A549 (cell line): Measurements from ENCODE around the gene TAF4. TPM values are rescaled to one million over a fixed set of nuclear protein-coding genes. Genes with fewer than 3 reads are reported as not detected.

ENCODE experiments used
- ATAC-seq, 2 experiments: fragments of 200-7000 bp in 1 of 2; fragments of >200 bp in 1 of 2; cut with Nextera tagmentation in 1 of 2; cut with Tn5 transposase in 1 of 2; 3 replicates each; pipeline versions ENCODE4 v1.8.0 to v1.9.1; 2018 to 2020; ENCODE audit warnings: mild to moderate bottlenecking in 1 of 2, moderate library complexity in 1 of 2
- CTCF ChIA-PET: fragments of 300-600 bp; sonication (Branson Sonifier 250); formaldehyde crosslinking; extraction: SDS; loops from one replicate; lab custom pipeline; 2021; ENCODE audit warnings: antibody characterized with exemption, inconsistent platforms; lab: Yijun Ruan, JAX
- POLR2A ChIA-PET: fragments of 350-600 bp; formaldehyde crosslinking; extraction: SDS; loops from one replicate; lab custom pipeline; 2021; ENCODE audit warnings: antibody characterized with exemption, inconsistent platforms; lab: Yijun Ruan, JAX
- DNase-seq, 2 experiments: peaks; one replicate each; pipeline versions ENCODE4 v3.0.0 to v3.0.0-alpha.2; 2011 to 2016; ENCODE audit warnings: low read depth in 1 of 2, low spot score in 1 of 2
- FAIRE-seq: peaks from 2 replicates; lab custom pipeline; 2011; peaks lifted over from hg19 to GRCh38; lab: Jason Lieb, UNC
- H3K27ac ChIP-seq, 2 experiments: fragments of >200 bp; sonication (Bioruptor Twin); formaldehyde crosslinking; 3 replicates each; pipeline ENCODE4 v1.5.1; 2016 to 2017
- H3K4me1 ChIP-seq: fragments of >200 bp; sonication (Bioruptor Twin); formaldehyde crosslinking; 3 replicates; pipeline ENCODE4 v1.6.1; 2016
- H3K4me2 ChIP-seq: fragments of >200 bp; sonication (Bioruptor Twin); formaldehyde crosslinking; 3 replicates; pipeline ENCODE4 v1.6.1; 2016
- H3K4me3 ChIP-seq: fragments of >200 bp; sonication (Bioruptor Twin); formaldehyde crosslinking; 3 replicates; pipeline ENCODE4 v1.5.1; 2016
- H3K9me3 ChIP-seq: fragments of >200 bp; sonication (Bioruptor Twin); formaldehyde crosslinking; 3 replicates; pipeline ENCODE4 v1.6.1; 2016
- CHD2 ChIP-seq: fragments of 150-350 bp; IDR thresholded peaks from 2 replicates; pipeline ENCODE4 v1.6.1; 2014; ENCODE audit warnings: low read length; ENCODE audit not compliant: partially characterized antibody
- FOSB ChIP-seq: fragments of 250-450 bp; sonication (Bioruptor Pico); IDR thresholded peaks from 2 replicates; pipeline ENCODE4 v1.5.0; 2020; ENCODE audit warnings: mild to moderate bottlenecking, moderate library complexity
- FOSL2 ChIP-seq, 2 experiments: fragments of 450-650 bp in 1 of 2; fragments of >200 bp in 1 of 2; sonication (Bioruptor Twin) in 1 of 2; formaldehyde crosslinking; IDR thresholded peaks; 2 replicates each; pipeline versions ENCODE4 v1.5.0 to v1.6.1; 2016 to 2020; ENCODE audit warnings: mild to moderate bottlenecking in 1 of 2, moderate library complexity in 1 of 2
- FOXS1 ChIP-seq: fragments of 250-450 bp; sonication (Bioruptor Pico); IDR thresholded peaks from 2 replicates; pipeline ENCODE4 v1.5.0; 2020; ENCODE audit warnings: mild to moderate bottlenecking, moderate library complexity
- HDAC2 ChIP-seq: fragments of 200-600 bp; sonication (generic); IDR thresholded peaks from 2 replicates; pipeline ENCODE4 v1.6.1; 2016
- JUNB ChIP-seq: fragments of >200 bp; sonication (Bioruptor Twin); formaldehyde crosslinking; IDR thresholded peaks from 2 replicates; pipeline ENCODE4 v1.6.1; 2016
- MAFK ChIP-seq: fragments of 450-650 bp; IDR thresholded peaks from 2 replicates; pipeline ENCODE4 v1.6.1; 2014; ENCODE audit not compliant: partially characterized antibody
- SREBF2 ChIP-seq: fragments of 450-650 bp; IDR thresholded peaks from 2 replicates; pipeline ENCODE4 v1.6.1; 2014; ENCODE audit warnings: mild to moderate bottlenecking, moderate library complexity
- ZC3H11A ChIP-seq: fragments of 450-650 bp; IDR thresholded peaks from 2 replicates; pipeline ENCODE4 v1.6.1; 2014; ENCODE audit warnings: antibody characterized with exemption, mild to moderate bottlenecking
- WGBS: methylation state at CpG from one replicate; pipeline ENCODE4 v1.1.6; 2017; ENCODE audit errors: missing lambda C conversion rate; 5-methylcytosine and 5-hydroxymethylcytosine counted together
- polyA plus RNA-seq, 4 experiments: library from polyadenylated mRNA; depleted of rRNA in 3 of 4; stranded (reverse); fragments of >200 nt; fragmentation: RNase III in 1 of 4; extraction: RNeasy Plus Mini Kit Qiagen cat#74134 plus additional on column Dnase treatment in 1 of 4; gene quantifications; 2 replicates in 3 of 4; 3 replicates in 1 of 4; pipeline ENCODE4 v1.2.3, GENCODE V29; 2011 to 2017
- TF ChIP-seq, protein P1 (sequence below): fragments of >200 bp; sonication (Bioruptor Twin); formaldehyde crosslinking; IDR thresholded peaks from 3 replicates; pipeline ENCODE4 v1.6.1; 2016
- TF ChIP-seq, protein P2 (sequence below): IDR thresholded peaks from 2 replicates; pipeline ENCODE4 v1.6.1; 2012
- TF ChIP-seq, protein P3 (sequence below): fragments of 200-600 bp; sonication (generic); IDR thresholded peaks from 2 replicates; pipeline ENCODE4 v1.6.1; 2016; ENCODE audit warnings: antibody characterized with exemption, mild to moderate bottlenecking, moderate library complexity
- TF ChIP-seq, protein P4 (sequence below): IDR thresholded peaks from 2 replicates; pipeline ENCODE4 v1.6.1; 2012; ENCODE audit warnings: low read depth, borderline replicate concordance

TAF4 gene
- polyA plus RNA-seq, 2 of the 4 experiments (the other 2 are of a cell fraction), result 6.1 to 11.0 TPM

DNA sequence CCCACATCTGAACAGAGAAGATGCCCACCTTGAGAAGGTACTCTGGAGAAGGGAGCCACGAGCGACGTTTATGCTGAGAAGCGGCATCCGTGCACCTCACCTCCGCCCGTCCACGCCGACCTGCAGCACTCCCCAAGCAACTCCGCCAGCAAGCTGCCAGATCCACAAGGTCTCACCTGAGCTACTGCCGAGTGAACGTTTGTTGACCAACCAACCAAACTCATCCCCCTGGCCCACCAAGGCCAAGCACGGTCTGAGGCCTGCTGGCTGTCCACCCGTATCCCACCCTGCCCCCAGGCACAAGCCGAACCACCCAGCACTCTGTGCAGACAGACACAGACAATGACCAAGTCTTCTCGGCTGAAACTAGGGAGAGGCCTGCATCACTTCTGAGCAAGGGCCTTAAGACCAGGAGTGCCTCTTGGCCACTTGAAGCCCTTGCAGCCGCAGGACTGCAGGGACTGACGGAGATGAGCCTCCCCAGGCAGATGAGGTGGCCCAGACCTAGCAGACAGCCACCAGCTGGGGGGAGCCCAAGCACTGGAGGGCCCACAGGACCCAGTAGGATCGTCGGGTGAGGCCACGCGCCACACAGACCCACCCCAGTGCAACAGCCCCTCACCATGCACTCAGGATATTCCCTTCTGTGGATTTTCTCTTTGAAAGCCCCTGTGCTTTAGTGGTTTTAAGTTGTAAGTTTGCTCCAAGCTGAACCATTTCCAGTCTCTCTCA, 12.1 kb downstream of the TAF4 start:
- Histone ChIP-seq H3K4me1 (no peaks in the 10 kb centered on the region), H3K4me3 (no peak overlapping the region), H3K27ac (no peak overlapping the region)
- POLR2A ChIA-PET, result interaction anchor here (1.7 kb wide), 1 partner anchor 13 kb away, joined by 5 read pairs; no protein-coding TSS in a partner anchor
- WGBS, result 93% methylated on average over 18 of the region's 22 CpGs
- TF ChIP-seq FOXS1 (CRISPR knock-in tag) (no peak), SREBF2 (no peak)
- TF ChIP-seq, all 56 proteins: peak for 0
- FAIRE-seq (no peak), ATAC-seq (no peak), DNase-seq (no peak)
- Histone ChIP-seq H3K9me3 (no peaks in the 10 kb centered on the region), H3K4me2 (no peak overlapping the region)
- CTCF ChIA-PET, result interaction anchor here (0.8 kb wide), 2 partner anchors 79 to 1170 kb away, joined by 3 read pairs; no protein-coding TSS in a partner anchor

DNA sequence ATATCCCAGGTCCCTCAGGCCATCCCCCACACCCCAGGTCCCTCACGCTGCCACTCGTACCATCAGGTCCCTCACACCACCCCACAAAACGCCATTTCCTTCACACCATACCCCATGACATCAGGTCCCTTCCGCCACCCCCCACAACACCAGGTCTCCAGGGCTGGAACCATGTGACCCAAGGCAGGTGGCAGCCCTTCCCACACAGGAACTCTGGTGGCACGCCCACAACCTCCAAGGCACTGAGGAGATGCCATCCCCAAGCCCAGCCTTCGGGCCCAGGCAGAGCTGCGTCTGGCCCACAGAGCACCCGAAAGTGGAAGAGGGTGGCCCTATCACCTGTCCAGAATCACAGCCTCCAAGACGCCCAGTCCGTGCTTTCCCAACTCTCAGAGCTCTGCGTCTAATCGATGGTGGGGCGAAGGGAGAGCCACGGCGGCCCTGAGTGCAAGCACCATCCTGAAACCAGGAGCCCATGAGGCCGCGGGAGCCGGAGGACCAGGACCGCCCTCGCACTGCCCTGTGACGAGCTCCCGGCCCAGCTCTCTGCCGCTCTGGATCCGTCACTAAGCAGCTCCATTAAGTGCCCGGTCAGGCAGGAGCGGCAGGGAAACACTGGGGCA, 12.7 kb downstream of the TAF4 start:
- Histone ChIP-seq H3K4me3 (no peak overlapping the region), H3K9me3 (no peaks in the 10 kb centered on the region), H3K4me2 (no peak overlapping the region), H3K27ac (no peak overlapping the region), H3K4me1 (no peaks in the 10 kb centered on the region)
- ChIA-PET POLR2A (interaction anchor here (1.7 kb wide), 1 partner anchor 14 kb away, joined by 5 read pairs; no protein-coding TSS in a partner anchor), CTCF (interaction anchor here (0.8 kb wide), 2 partner anchors 80 to 1171 kb away, joined by 3 read pairs; no protein-coding TSS in a partner anchor)
- 97% methylated on average over 22 of the region's 26 CpGs for WGBS
- DNase-seq (no peak), ATAC-seq (no peak), FAIRE-seq (no peak)
- TF ChIP-seq MAFK, result no peak
- TF ChIP-seq, protein P1, sequence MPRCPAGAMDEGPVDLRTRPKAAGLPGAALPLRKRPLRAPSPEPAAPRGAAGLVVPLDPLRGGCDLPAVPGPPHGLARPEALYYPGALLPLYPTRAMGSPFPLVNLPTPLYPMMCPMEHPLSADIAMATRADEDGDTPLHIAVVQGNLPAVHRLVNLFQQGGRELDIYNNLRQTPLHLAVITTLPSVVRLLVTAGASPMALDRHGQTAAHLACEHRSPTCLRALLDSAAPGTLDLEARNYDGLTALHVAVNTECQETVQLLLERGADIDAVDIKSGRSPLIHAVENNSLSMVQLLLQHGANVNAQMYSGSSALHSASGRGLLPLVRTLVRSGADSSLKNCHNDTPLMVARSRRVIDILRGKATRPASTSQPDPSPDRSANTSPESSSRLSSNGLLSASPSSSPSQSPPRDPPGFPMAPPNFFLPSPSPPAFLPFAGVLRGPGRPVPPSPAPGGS, result no peak
- TF ChIP-seq, protein P2, sequence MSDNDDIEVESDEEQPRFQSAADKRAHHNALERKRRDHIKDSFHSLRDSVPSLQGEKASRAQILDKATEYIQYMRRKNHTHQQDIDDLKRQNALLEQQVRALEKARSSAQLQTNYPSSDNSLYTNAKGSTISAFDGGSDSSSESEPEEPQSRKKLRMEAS, result no peak

DNA sequence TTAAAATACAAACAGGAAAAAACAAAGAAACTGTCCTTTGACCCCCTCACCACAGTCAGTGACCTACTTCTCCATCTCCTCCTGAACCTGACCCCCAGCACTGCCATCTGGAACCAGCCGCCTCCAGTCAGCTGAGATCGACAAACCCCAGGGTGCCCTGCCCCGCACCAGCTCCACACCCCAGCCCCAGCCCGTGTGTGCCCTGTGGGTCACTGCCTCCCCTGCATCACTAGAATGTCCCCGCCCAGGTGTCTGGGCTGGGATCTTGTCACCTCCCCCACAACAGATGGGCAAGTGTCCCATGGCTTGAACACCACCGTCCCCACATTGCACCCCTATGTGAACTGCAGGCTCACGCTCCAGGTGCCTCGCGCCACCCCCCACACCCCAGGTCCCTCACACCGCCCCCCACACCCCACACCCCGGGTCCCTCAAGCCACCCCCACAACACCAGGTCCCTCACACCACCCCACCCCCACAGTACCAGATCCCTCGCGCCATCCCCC, 13.3 kb downstream of the TAF4 start:
- POLR2A ChIA-PET, result no interaction called here
- TF ChIP-seq, protein P3, sequence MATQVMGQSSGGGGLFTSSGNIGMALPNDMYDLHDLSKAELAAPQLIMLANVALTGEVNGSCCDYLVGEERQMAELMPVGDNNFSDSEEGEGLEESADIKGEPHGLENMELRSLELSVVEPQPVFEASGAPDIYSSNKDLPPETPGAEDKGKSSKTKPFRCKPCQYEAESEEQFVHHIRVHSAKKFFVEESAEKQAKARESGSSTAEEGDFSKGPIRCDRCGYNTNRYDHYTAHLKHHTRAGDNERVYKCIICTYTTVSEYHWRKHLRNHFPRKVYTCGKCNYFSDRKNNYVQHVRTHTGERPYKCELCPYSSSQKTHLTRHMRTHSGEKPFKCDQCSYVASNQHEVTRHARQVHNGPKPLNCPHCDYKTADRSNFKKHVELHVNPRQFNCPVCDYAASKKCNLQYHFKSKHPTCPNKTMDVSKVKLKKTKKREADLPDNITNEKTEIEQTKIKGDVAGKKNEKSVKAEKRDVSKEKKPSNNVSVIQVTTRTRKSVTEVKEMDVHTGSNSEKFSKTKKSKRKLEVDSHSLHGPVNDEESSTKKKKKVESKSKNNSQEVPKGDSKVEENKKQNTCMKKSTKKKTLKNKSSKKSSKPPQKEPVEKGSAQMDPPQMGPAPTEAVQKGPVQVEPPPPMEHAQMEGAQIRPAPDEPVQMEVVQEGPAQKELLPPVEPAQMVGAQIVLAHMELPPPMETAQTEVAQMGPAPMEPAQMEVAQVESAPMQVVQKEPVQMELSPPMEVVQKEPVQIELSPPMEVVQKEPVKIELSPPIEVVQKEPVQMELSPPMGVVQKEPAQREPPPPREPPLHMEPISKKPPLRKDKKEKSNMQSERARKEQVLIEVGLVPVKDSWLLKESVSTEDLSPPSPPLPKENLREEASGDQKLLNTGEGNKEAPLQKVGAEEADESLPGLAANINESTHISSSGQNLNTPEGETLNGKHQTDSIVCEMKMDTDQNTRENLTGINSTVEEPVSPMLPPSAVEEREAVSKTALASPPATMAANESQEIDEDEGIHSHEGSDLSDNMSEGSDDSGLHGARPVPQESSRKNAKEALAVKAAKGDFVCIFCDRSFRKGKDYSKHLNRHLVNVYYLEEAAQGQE, result no peak
- TF ChIP-seq, protein P4, sequence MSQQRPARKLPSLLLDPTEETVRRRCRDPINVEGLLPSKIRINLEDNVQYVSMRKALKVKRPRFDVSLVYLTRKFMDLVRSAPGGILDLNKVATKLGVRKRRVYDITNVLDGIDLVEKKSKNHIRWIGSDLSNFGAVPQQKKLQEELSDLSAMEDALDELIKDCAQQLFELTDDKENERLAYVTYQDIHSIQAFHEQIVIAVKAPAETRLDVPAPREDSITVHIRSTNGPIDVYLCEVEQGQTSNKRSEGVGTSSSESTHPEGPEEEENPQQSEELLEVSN, result no peak
- no peak for TF ChIP-seq CHD2
- no peak for TF ChIP-seq ZC3H11A
- TF ChIP-seq HDAC2, result no peak
- TF ChIP-seq JUNB, result no peak
- no peak for TF ChIP-seq FOSB (CRISPR knock-in tag)
- TF ChIP-seq FOSL2 (IDR thresholded peaks at IDR 0.05), result no peak
- no peak for TF ChIP-seq FOSL2 (CRISPR knock-in tag; IDR thresholded peaks at IDR 0.05)
- H3K4me3 ChIP-seq, result no peak overlapping the region
- CTCF ChIA-PET, result interaction anchor here (0.8 to 1.5 kb wide), 2 partner anchors 7 to 81 kb away, joined by 3 read pairs; no protein-coding TSS in a partner anchor
- no peak overlapping the region for H3K4me2 ChIP-seq
- DNase-seq (no peak), FAIRE-seq (no peak), ATAC-seq (no peak)
- WGBS, result 96% methylated on average over 9 of the region's 13 CpGs
- H3K4me1 ChIP-seq, result no peaks in the 10 kb centered on the region
- no peak overlapping the region for H3K27ac ChIP-seq
- H3K9me3 ChIP-seq, result no peaks in the 10 kb centered on the region
